Measurements from ENCODE around the gene PRLH.

DNA sequence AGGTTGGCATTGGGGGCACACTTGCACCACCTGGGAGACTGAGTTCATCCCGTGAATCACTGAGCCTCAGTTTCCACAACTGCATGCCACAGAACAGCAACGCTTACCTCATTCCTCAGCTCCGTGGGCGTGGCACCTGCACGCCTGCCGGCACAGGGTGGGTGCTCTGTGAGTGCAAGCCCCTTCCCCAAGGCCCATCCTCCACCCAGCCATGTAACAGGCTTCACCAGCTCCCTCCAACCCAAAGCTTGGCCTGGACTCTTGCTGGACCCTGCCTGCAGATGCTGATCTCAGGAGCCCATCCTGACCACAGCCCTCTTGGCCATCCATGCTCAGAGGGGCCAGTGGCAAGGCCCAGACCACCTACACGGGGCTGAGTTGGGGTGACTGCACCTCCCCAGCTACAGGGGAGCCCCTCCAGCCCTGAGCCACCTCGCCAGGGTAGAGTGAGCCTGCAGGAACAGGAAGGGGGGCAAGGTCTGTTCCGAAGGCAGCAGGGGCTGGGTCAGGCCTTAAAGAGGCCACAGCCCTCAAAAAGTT lies 1.8 kb downstream of the PRLH start:
- TF ChIP-seq YY1 (IDR thresholded peaks at IDR 0.05; ENCODE audit: insufficient read depth, insufficient read length) (no peak), ZNF274 (IDR thresholded peaks at IDR 0.05; ENCODE audit: low read depth, low read length) (no peak), SUZ12 (IDR thresholded peaks at IDR 0.05; ENCODE audit: extremely low read depth, insufficient read depth, insufficient read length) (no peak)

All from NT2/D1 (cell line).